GM12878 (cell line): ENCODE measurements around the gene TEX22. TPM values are rescaled to one million over a fixed set of nuclear protein-coding genes. Genes with fewer than 3 reads are reported as not detected.

Experiments used
- ATAC-seq: fragments of 200-7000 bp; cut with Tn5 transposase; 3 replicates; pipeline ENCODE4 v1.9.1; 2020; ENCODE audit warnings: mild to moderate bottlenecking, moderate library complexity
- BruUV-seq: library from RNA; stranded (reverse); fragments of 400-500 nt; replicated peaks from 2 replicates; lab custom pipeline; 2021; lab: Mats Ljungman, UMichigan
- CTCF ChIA-PET: fragments of 300-600 bp; sonication (Branson Sonifier 250); formaldehyde crosslinking; extraction: SDS; loops from one replicate; lab custom pipeline; 2021; ENCODE audit warnings: inconsistent platforms; lab: Yijun Ruan, JAX
- POLR2A ChIA-PET: fragments of 350-600 bp; formaldehyde crosslinking; extraction: SDS; loops from one replicate; lab custom pipeline; 2021; ENCODE audit warnings: inconsistent platforms; lab: Charles Lee
- RAD21 ChIA-PET: fragments of 300-600 bp; sonication (Branson Sonifier 250); formaldehyde crosslinking; loops from one replicate; lab custom pipeline; 2023; ENCODE audit warnings: antibody characterized with exemption; ENCODE audit not compliant: unreplicated experiment; lab: Charles Lee
- SMC1A ChIA-PET: fragments of 300-600 bp; sonication (Branson Sonifier 250); formaldehyde crosslinking; loops from one replicate; lab custom pipeline; 2023; ENCODE audit not compliant: unreplicated experiment, uncharacterized antibody; lab: Charles Lee
- DNase-seq: peaks from one replicate; pipeline ENCODE4 v3.0.0-alpha.2; 2011; ENCODE audit warnings: low read depth, low spot score
- FAIRE-seq: peaks from 3 replicates; lab custom pipeline; 2011; peaks lifted over from hg19 to GRCh38; lab: Jason Lieb, UNC
- H2AFZ ChIP-seq: 2 replicates; pipeline ENCODE4 v1.6.0; 2011; ENCODE audit warnings: low read depth, low read length, control low read depth; ENCODE audit not compliant: control insufficient read depth
- H3K27ac ChIP-seq: 2 replicates; pipeline ENCODE4 v1.5.1; 2011; ENCODE audit warnings: control low read depth; ENCODE audit not compliant: control insufficient read depth, insufficient read depth
- H3K27me3 ChIP-seq, 2 experiments: replicated peaks in 1 of 2; 2 replicates each; pipeline versions ENCODE4 v1.6.0 to v1.6.1; 2011; ENCODE audit warnings: low read length in 1 of 2; ENCODE audit not compliant: control insufficient read depth in 2 of 2, insufficient read depth in 2 of 2
- H3K36me3 ChIP-seq, 2 experiments: 2 replicates each; pipeline ENCODE4 v1.5.1; 2011; ENCODE audit warnings: low read length in 1 of 2; ENCODE audit not compliant: control insufficient read depth in 2 of 2, insufficient read depth in 2 of 2
- H3K4me1 ChIP-seq: 2 replicates; pipeline ENCODE4 v1.6.1; 2011; ENCODE audit warnings: mild to moderate bottlenecking, low read length, moderate library complexity, mixed read lengths; ENCODE audit not compliant: control insufficient read depth, insufficient read depth
- H3K4me2 ChIP-seq: 2 replicates; pipeline ENCODE4 v1.6.0; 2011; ENCODE audit warnings: control low read depth; ENCODE audit not compliant: control insufficient read depth, insufficient read depth
- H3K4me3 ChIP-seq: fragments of 200-600 bp; sonication (generic); 2 replicates; pipeline ENCODE4 v1.5.1; 2016
- H3K79me2 ChIP-seq: 2 replicates; pipeline ENCODE4 v1.6.0; 2011; ENCODE audit warnings: low read length; ENCODE audit not compliant: control insufficient read depth, insufficient read depth
- H3K9ac ChIP-seq: 2 replicates; pipeline ENCODE4 v1.8.0; 2011; ENCODE audit warnings: low read length, control low read depth, mixed read lengths; ENCODE audit not compliant: control insufficient read depth, insufficient read depth
- H3K9me3 ChIP-seq: replicated peaks from 3 replicates; pipeline ENCODE4 v1.5.1; 2011; ENCODE audit warnings: mild to moderate bottlenecking, low read length; ENCODE audit not compliant: control insufficient read depth, insufficient read depth
- H4K20me1 ChIP-seq: 2 replicates; pipeline ENCODE4 v1.6.0; 2011; ENCODE audit not compliant: control insufficient read depth, insufficient read depth
- CBX5 ChIP-seq: sonication (generic); IDR thresholded peaks from 2 replicates; pipeline ENCODE4 v1.6.1; 2016; ENCODE audit warnings: low read depth, moderate library complexity, mild to moderate bottlenecking, inconsistent platforms
- CHD4 ChIP-seq: fragments of 200-600 bp; sonication (generic); IDR thresholded peaks from 2 replicates; pipeline ENCODE4 v1.6.1; 2016; ENCODE audit warnings: mild to moderate bottlenecking
- CTCF ChIP-seq, 3 experiments: IDR thresholded peaks in 2 of 3; conservative IDR thresholded peaks in 1 of 3; 2 replicates each; pipeline ENCODE4 v1.5.1; 2011; ENCODE audit warnings: low read depth in 3 of 3, low read length in 3 of 3, mild to moderate bottlenecking in 3 of 3, control low read depth in 2 of 3, moderate library complexity in 2 of 3, inconsistent platforms in 1 of 3, mixed read lengths in 1 of 3; ENCODE audit not compliant: control insufficient read depth in 2 of 3, insufficient read depth in 1 of 3; ENCODE audit errors: extremely low read depth in 1 of 3
- EGR1 ChIP-seq, 2 experiments: IDR thresholded peaks; 1 replicate in 1 of 2; 2 replicates in 1 of 2; pipeline ENCODE4 v1.6.1; 2011 to 2012; ENCODE audit warnings: low read depth in 2 of 2, low read length in 2 of 2, borderline replicate concordance in 1 of 2, mild to moderate bottlenecking in 1 of 2, moderate library complexity in 1 of 2
- FOXK2 ChIP-seq: fragments of 450-650 bp; IDR thresholded peaks from 2 replicates; pipeline ENCODE4 v1.6.1; 2017; ENCODE audit warnings: mild to moderate bottlenecking, moderate library complexity
- KAT2A ChIP-seq: conservative IDR thresholded peaks from 2 replicates; pipeline ENCODE4 v1.6.1; 2011; ENCODE audit warnings: low read depth, low read length; ENCODE audit not compliant: control insufficient read depth
- NR2C1 ChIP-seq: fragments of 450-650 bp; IDR thresholded peaks from 2 replicates; pipeline ENCODE4 v1.6.1; 2017; ENCODE audit warnings: antibody characterized with exemption, mild to moderate bottlenecking, moderate library complexity
- PRDM15 ChIP-seq: fragments of 450-650 bp; formaldehyde crosslinking; IDR thresholded peaks from 2 replicates; pipeline ENCODE4 v1.4.0; 2020; ENCODE audit warnings: mild to moderate bottlenecking, moderate library complexity
- RCOR1 ChIP-seq: conservative IDR thresholded peaks from 2 replicates; pipeline ENCODE4 v1.6.1; 2012; ENCODE audit warnings: low read depth, low read length, improper control_type of control experiment
- RUNX3 ChIP-seq: IDR thresholded peaks from 2 replicates; pipeline ENCODE4 v1.6.1; 2012; ENCODE audit warnings: low read length, inconsistent platforms
- SIN3A ChIP-seq: IDR thresholded peaks from 2 replicates; pipeline ENCODE4 v1.6.1; 2012; ENCODE audit warnings: low read depth, low read length, improper control_type of control experiment
- SIX5 ChIP-seq: IDR thresholded peaks from 2 replicates; pipeline ENCODE4 v1.6.1; 2011; ENCODE audit warnings: mild to moderate bottlenecking, low read depth, low read length, moderate library complexity; ENCODE audit not compliant: severe bottlenecking
- TBL1XR1 ChIP-seq: IDR thresholded peaks from 2 replicates; pipeline ENCODE4 v1.6.1; 2012; ENCODE audit warnings: low read depth, low read length, improper control_type of control experiment
- TCF3 ChIP-seq: IDR thresholded peaks from 2 replicates; pipeline ENCODE4 v1.6.1; 2012; ENCODE audit warnings: low read depth, mild to moderate bottlenecking, low read length, borderline replicate concordance; ENCODE audit not compliant: insufficient read depth
- WGBS: methylation state at CpG from one replicate; pipeline ENCODE4 v1.1.6; 2016; ENCODE audit warnings: low lambda C conversion rate; ENCODE audit not compliant: insufficient replicate concordance, insufficient coverage; ENCODE audit errors: missing lambda C conversion rate; 5-methylcytosine and 5-hydroxymethylcytosine counted together
- in situ Hi-C: fragments of 300-500 bp; cut with MboI; formaldehyde crosslinking; loops from 9 replicates; pipeline ENCODE4 v1.14.3; 2018; ENCODE audit warnings: mixed read lengths
- intact Hi-C: fragments of 100-400 bp; cut with micrococcal nuclease; formaldehyde crosslinking; loops from one replicate; pipeline ENCODE4 v1.14.2; 2022; ENCODE audit not compliant: unreplicated experiment
- polyA plus RNA-seq, 11 experiments: library from polyadenylated mRNA; depleted of rRNA in 4 of 11; unstranded in 6 of 11; stranded (reverse) in 5 of 11; fragments of >200 nt; fragmentation: Nextera tagmentation in 4 of 11; fragmentation: Illumina TruSeq in 1 of 11; extraction: Ambion mirVana in 4 of 11; extraction: Trizol in 1 of 11; gene quantifications; 1 replicate in 1 of 11; 2 replicates in 10 of 11; pipeline versions ENCODE4 v1.2.1 to v1.2.3, GENCODE V29; 2011 to 2016; ENCODE audit warnings: inconsistent platforms in 2 of 11, missing spikeins in 2 of 11, low read depth in 1 of 11
- total RNA-seq, 4 experiments: library from RNA; depleted of rRNA in 3 of 4; stranded (reverse); fragments of >200 nt in 3 of 4; fragmentation: Illumina TruSeq in 1 of 4; extraction: Trizol in 1 of 4; gene quantifications; 2 replicates each; pipeline versions ENCODE4 v1.2.1 to v1.2.3, GENCODE V29; 2013 to 2021
- TF ChIP-seq, protein P1 (sequence below): fragments of 150-350 bp; IDR thresholded peaks from 2 replicates; pipeline ENCODE4 v1.6.1; 2014; ENCODE audit warnings: mild to moderate bottlenecking, low read depth, low read length

TEX22 gene
- total and polyA plus RNA-seq, 10 of the 15 experiments (the other 5 are each of a cell fraction or from before 2014, with no cell fraction given) = 0.02 to 4.0 (median 0.63) TPM; not detected in 1

- no peak for TF ChIP-seq CHD4
Measured at GRCh38 chr14:105351920-105352851, 46.2 kb upstream of the TEX22 start (continued).

GRCh38 chr14:105353136-105353535, 45.2 kb upstream of the TEX22 start:
- RAD21 ChIA-PET = no interaction called here
- intact Hi-C loops = no loop called here
- in situ Hi-C loops = loop anchor here (5.0 kb wide), 1 partner anchor 151 kb away; no protein-coding TSS in a partner anchor
- SMC1A ChIA-PET = no interaction called here
- ATAC-seq = no peak
- no peak for FAIRE-seq
- POLR2A ChIA-PET = no interaction called here
- H3K36me3 ChIP-seq = no peaks in the 10 kb centered on the region
- no peaks in the 10 kb centered on the region; the same call in 1 of the 2 replicates for H3K4me1 ChIP-seq
- H3K27me3 ChIP-seq = no peaks in the 10 kb centered on the region
- CTCF ChIA-PET = no interaction called here
- no peak overlapping the region for H3K4me2 ChIP-seq
- no peak overlapping the region for H2AFZ ChIP-seq
- no peaks in the 10 kb centered on the region; the same call in 1 of the 2 replicates for H4K20me1 ChIP-seq
- no peak overlapping the region for H3K9ac ChIP-seq
- WGBS = 58% methylated on average over 6 of the region's 10 CpGs
- no peak overlapping the region for H3K4me3 ChIP-seq
- no peaks in the 10 kb centered on the region for H3K79me2 ChIP-seq
- no peak for DNase-seq
- BruUV-seq = no TSS peak
- no peak overlapping the region for H3K27ac ChIP-seq
- H3K9me3 ChIP-seq = no peaks in the 10 kb centered on the region
- TF ChIP-seq TBL1XR1 (no peak), SIN3A (no peak), TCF3 (no peak), SIX5 (no peak), EGR1 (IDR thresholded peaks at IDR 0.05; ENCODE audit: borderline replicate concordance in 1 of 2, low read depth in 2 of 2, low read length in 2 of 2) (no peak), FOXK2 (no peak), PRDM15 (CRISPR knock-in tag) (no peak), KAT2A (no peak), CBX5 (no peak), RUNX3 (no peak), NR2C1 (no peak), RCOR1 (no peak), CTCF (IDR thresholded peaks at IDR 0.05 in 2 of 3, conservative IDR thresholded peaks at IDR 0.05 in 1 of 3; ENCODE audit: control insufficient read depth in 2 of 3, extremely low read depth in 1 of 3, insufficient read depth in 1 of 3, low read depth in 3 of 3, low read length in 3 of 3) (no peak)
- TF ChIP-seq, protein P1, sequence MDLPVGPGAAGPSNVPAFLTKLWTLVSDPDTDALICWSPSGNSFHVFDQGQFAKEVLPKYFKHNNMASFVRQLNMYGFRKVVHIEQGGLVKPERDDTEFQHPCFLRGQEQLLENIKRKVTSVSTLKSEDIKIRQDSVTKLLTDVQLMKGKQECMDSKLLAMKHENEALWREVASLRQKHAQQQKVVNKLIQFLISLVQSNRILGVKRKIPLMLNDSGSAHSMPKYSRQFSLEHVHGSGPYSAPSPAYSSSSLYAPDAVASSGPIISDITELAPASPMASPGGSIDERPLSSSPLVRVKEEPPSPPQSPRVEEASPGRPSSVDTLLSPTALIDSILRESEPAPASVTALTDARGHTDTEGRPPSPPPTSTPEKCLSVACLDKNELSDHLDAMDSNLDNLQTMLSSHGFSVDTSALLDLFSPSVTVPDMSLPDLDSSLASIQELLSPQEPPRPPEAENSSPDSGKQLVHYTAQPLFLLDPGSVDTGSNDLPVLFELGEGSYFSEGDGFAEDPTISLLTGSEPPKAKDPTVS = no peak
